Endodermal cell (in vitro differentiated cells): ENCODE results near the gene PLEKHO2. TPM values are rescaled to one million over a fixed set of nuclear protein-coding genes. Genes with fewer than 3 reads are reported as not detected.

Source experiments
- DNase-seq: peaks from one replicate; pipeline ENCODE4 v3.0.0-alpha.2; 2017
- H3K27ac ChIP-seq: 2 replicates; pipeline ENCODE4 v1.5.1; 2013; ENCODE audit warnings: mild to moderate bottlenecking, low read depth, low read length, moderate library complexity
- H3K27me3 ChIP-seq: 2 replicates; pipeline ENCODE4 v1.6.1; 2013; ENCODE audit warnings: mild to moderate bottlenecking, low read length, moderate library complexity; ENCODE audit not compliant: insufficient read depth, control insufficient read depth, poor library complexity, severe bottlenecking
- H3K36me3 ChIP-seq: 2 replicates; pipeline ENCODE4 v1.7.0; 2013; ENCODE audit warnings: mild to moderate bottlenecking, low read length, moderate library complexity; ENCODE audit not compliant: control insufficient read depth, insufficient read depth
- H3K4me1 ChIP-seq: one replicate; pipeline ENCODE4 v1.7.0; 2013; ENCODE audit warnings: low read length; ENCODE audit not compliant: control insufficient read depth, insufficient read depth
- H3K4me3 ChIP-seq: 2 replicates; pipeline ENCODE4 v1.5.1; 2013; ENCODE audit warnings: mild to moderate bottlenecking, low read length, moderate library complexity
- H3K9ac ChIP-seq: 2 replicates; pipeline ENCODE4 v1.6.1; 2013; ENCODE audit warnings: mild to moderate bottlenecking, low read length, moderate library complexity; ENCODE audit not compliant: poor library complexity, severe bottlenecking; ENCODE audit errors: extremely low read depth
- H3K9me3 ChIP-seq: 2 replicates; pipeline ENCODE4 v1.6.1; 2013; ENCODE audit warnings: mild to moderate bottlenecking, low read length, moderate library complexity; ENCODE audit not compliant: control insufficient read depth
- H3K27ac Mint-ChIP-seq: 2 replicates; pipeline ENCODE4 v1.8.0; 2020; ENCODE audit warnings: mixed read lengths
- H3K27me3 Mint-ChIP-seq: 2 replicates; pipeline ENCODE4 v1.8.0; 2021; ENCODE audit warnings: mild to moderate bottlenecking, mixed read lengths; ENCODE audit not compliant: insufficient read depth
- H3K36me3 Mint-ChIP-seq: 2 replicates; pipeline ENCODE4 v1.8.0; 2020; ENCODE audit warnings: low read depth, mixed read lengths
- H3K4me1 Mint-ChIP-seq: 2 replicates; pipeline ENCODE4 v1.8.0; 2020; ENCODE audit warnings: mixed read lengths
- H3K4me3 Mint-ChIP-seq: 2 replicates; pipeline ENCODE4 v1.8.0; 2020; ENCODE audit warnings: mild to moderate bottlenecking, moderate library complexity, mixed read lengths
- H3K9me3 Mint-ChIP-seq: 2 replicates; pipeline ENCODE4 v1.8.0; 2020; ENCODE audit warnings: mild to moderate bottlenecking, mixed read lengths
- CTCF ChIP-seq: fragments of 200-600 bp; sonication (generic); conservative IDR thresholded peaks from 2 replicates; pipeline ENCODE4 v1.5.0; 2021; ENCODE audit warnings: antibody characterized with exemption, mild to moderate bottlenecking
- WGBS, 2 experiments: methylation state at CpG; one replicate each; pipeline versions ENCODE4 v1.1.5 to v1.1.7; 2013; ENCODE audit warnings: missing lambda C conversion rate in 2 of 2, mixed read lengths in 1 of 2; ENCODE audit not compliant: insufficient coverage in 1 of 2, insufficient read length in 1 of 2; 5-methylcytosine and 5-hydroxymethylcytosine counted together
- total RNA-seq, 2 donors: library from RNA; stranded (reverse); fragmentation: NEBNext Ultra II Directional in 1 of 2; extraction: Animal tissue kit (Norgen Biotek cat#: 25700) in 1 of 2; gene quantifications; 2 replicates in 1 of 2; 3 replicates in 1 of 2; pipeline ENCODE4 v1.2.1, GENCODE V29; 2021

PLEKHO2 gene
- total RNA-seq, 2 donors from 2014 or later: 10.2 to 12.9 TPM

GRCh38 chr15:64893481-64894394 lies 52.0 kb downstream of the PLEKHO2 start:
- Mint-ChIP-seq H3K36me3 (no peaks in the 10 kb centered on the region), H3K4me3 (peak overlapping the region; percentile 72), H3K27me3 (no peaks in the 10 kb centered on the region), H3K4me1 (peaks cover 25% of the 10 kb centered on the region), H3K9me3 (no peaks in the 10 kb centered on the region), H3K27ac (peak overlapping the region; percentile 95)
- DNase-seq: peak; percentile 99
- Histone ChIP-seq H3K9ac (peak overlapping the region; percentile 25), H3K27ac (no peak overlapping the region), H3K4me1 (no peaks in the 10 kb centered on the region), H3K4me3 (peak overlapping the region; percentile 69), H3K9me3 (no peaks in the 10 kb centered on the region), H3K36me3 (no peaks in the 10 kb centered on the region), H3K27me3 (no peaks in the 10 kb centered on the region)
- 43 to 64% methylated on average over 22 to 44 of the region's 44 CpGs for WGBS, 2 experiments
- no peak for TF ChIP-seq CTCF

GRCh38 chr15:64894395-64895056 lies 52.8 kb downstream of the PLEKHO2 start:
- Histone ChIP-seq H3K36me3 (no peaks in the 10 kb centered on the region), H3K27me3 (no peaks in the 10 kb centered on the region), H3K4me1 (no peaks in the 10 kb centered on the region), H3K9me3 (no peaks in the 10 kb centered on the region), H3K9ac (peak overlapping the region; percentile 25), H3K4me3 (peak overlapping the region; percentile 69), H3K27ac (no peak overlapping the region)
- Mint-ChIP-seq H3K27me3 (no peaks in the 10 kb centered on the region), H3K4me3 (peak overlapping the region; percentile 72), H3K9me3 (peaks cover 2% of the 10 kb centered on the region), H3K4me1 (peaks cover 25% of the 10 kb centered on the region), H3K36me3 (peaks cover 2% of the 10 kb centered on the region), H3K27ac (peak overlapping the region; percentile 95)
- TF ChIP-seq CTCF: no peak
- WGBS, 2 experiments: 47 to 60% methylated on average over 14 to 19 of the region's 20 CpGs
- peak; percentile 84 for DNase-seq

- Histone ChIP-seq H3K9me3 (no peaks in the 10 kb centered on the region), H3K4me1 (no peaks in the 10 kb centered on the region), H3K4me3 (no peak overlapping the region), H3K36me3 (no peaks in the 10 kb centered on the region), H3K9ac (no peak overlapping the region), H3K27ac (no peak overlapping the region), H3K27me3 (no peaks in the 10 kb centered on the region)
- H3K4me1 Mint-ChIP-seq: peaks cover 25% of the 10 kb centered on the region
- peaks cover 2% of the 10 kb centered on the region for H3K36me3 Mint-ChIP-seq
- H3K27ac Mint-ChIP-seq: no peak overlapping the region
- peak; percentile 44 for DNase-seq
- TF ChIP-seq CTCF: no peak
- H3K4me3 Mint-ChIP-seq: peak overlapping the region; percentile 72
- no peaks in the 10 kb centered on the region for H3K27me3 Mint-ChIP-seq
- WGBS, 2 experiments: 78 to 83% methylated on average over 2 to 6 of the region's 6 CpGs
- H3K9me3 Mint-ChIP-seq: peaks cover 2% of the 10 kb centered on the region
Measured at GRCh38 chr15:64895285-64896065, 53.8 kb downstream of the PLEKHO2 start.
